Astrocyte (in vitro differentiated cells and primary cell): ENCODE measurements around the gene PLEKHA5.

Experiments used
- CTCF ChIP-seq: IDR thresholded peaks from 2 replicates; pipeline ENCODE4 v1.5.1; 2011; ENCODE audit warnings: low read depth, mild to moderate bottlenecking, inconsistent platforms, low read length, moderate library complexity; ENCODE audit not compliant: insufficient read depth
- EZH2 ChIP-seq: IDR thresholded peaks from 2 replicates; pipeline ENCODE4 v1.6.1; 2012; ENCODE audit warnings: mild to moderate bottlenecking, low read length, inconsistent platforms; ENCODE audit not compliant: insufficient read depth

- TF ChIP-seq EZH2: no peak
- no peak for TF ChIP-seq CTCF
Observed at GRCh38 chr12:19277711-19278110, 148.2 kb downstream of the PLEKHA5 start.
